HG03460 (cell line): ENCODE measurements around the gene AP5B1.

Experiments
- ATAC-seq: cut with Tn5 transposase; IDR thresholded peaks from one replicate; pipeline ENCODE4 v1.9.1; 2021; ENCODE audit not compliant: unreplicated experiment

AP5B1 gene

GRCh38 chr11:65780770-65781151, at the start of gene AP5B1:
TSS of gene AP5B1 (minus strand) at chr11:65780976. CDS start at chr11:65780591, 385 bp downstream.
- peak; percentile 55 for ATAC-seq

- ATAC-seq = no peak
Observed at GRCh38 chr11:65829459-65829858, 48.7 kb upstream of the AP5B1 start.

DNA sequence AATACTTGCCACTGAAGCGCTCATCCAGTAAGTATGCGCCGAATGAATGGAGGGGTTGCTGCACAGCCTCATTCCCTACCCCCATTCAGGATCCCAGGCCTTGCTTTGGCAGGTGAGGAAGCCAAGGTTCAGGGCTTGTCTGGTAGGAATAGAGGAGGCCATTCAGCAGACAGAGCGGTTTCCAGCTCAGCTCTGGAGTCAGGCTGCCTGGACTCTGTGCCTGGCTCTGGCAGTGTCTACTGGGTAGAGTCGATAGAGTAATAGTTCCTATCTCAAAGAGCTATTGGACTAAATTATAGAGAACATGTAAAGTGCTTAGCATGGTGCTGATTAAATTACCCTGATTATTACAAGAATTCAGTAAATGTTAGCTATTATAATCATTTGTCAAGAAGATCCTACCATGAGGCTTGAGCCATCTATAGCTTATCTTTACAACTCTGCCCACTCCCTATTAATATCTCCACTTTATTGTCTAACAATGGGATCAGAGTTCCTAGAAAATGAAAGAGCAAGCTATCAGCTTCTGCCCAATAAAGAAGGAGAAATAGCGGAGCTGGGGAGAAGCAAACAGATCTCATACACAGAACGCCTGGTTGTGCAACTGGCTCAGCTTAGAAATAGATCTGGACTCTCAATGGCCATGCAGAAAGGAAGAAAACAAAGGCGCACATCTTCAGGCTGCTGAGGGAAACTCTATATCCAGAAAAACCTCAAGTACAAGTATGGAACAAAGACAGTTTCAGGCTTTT, 46.4 kb upstream of the AP5B1 start:
- ATAC-seq = no peak

GRCh38 chr11:65822776-65823528, 42.2 kb upstream of the AP5B1 start:
- ATAC-seq = no peak

- ATAC-seq = no peak
Observed at GRCh38 chr11:65821107-65821506, 40.3 kb upstream of the AP5B1 start.

- ATAC-seq = peak; percentile 62
Observed at GRCh38 chr11:65817835-65818680, 37.3 kb upstream of the AP5B1 start.

GRCh38 chr11:65817312-65817834, 36.6 kb upstream of the AP5B1 start:
- ATAC-seq = no peak

GRCh38 chr11:65816696-65817095, 35.9 kb upstream of the AP5B1 start:
- ATAC-seq = no peak

DNA sequence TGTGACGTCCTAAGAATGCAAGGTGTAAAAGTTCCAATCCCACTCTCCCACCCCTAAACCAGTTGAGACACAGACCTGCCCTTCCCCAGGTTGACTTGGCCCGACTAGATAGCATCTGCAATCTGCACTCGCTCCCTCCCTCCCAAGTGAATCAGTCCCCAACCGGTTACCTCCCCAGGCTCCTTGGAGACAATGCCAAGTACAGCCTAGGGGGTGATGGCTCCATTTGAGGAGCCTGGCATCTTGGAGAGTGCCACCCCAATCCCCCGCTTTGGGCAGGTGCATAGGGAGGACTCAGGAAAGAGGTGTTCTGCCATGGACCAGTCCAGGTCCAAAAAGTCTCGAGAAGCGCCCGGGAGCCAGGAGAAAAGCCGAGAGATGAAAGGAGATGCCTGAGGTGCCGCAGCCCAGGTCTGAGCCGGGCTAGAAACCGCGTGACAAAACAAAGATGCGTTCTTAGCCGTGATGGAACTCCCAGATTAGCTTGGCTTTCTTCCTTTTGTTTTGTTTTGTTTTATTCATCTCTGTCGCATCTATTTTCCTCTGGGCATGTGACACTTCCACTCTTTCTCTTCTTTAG, 34.3 kb upstream of the AP5B1 start:
- ATAC-seq = no peak

- ATAC-seq = no peak
Observed at GRCh38 chr11:65814131-65814985, 33.6 kb upstream of the AP5B1 start.

- ATAC-seq = no peak
Observed at GRCh38 chr11:65811764-65812475, 31.1 kb upstream of the AP5B1 start.

- ATAC-seq = no peak
Observed at GRCh38 chr11:65810046-65810868, 29.5 kb upstream of the AP5B1 start.

DNA sequence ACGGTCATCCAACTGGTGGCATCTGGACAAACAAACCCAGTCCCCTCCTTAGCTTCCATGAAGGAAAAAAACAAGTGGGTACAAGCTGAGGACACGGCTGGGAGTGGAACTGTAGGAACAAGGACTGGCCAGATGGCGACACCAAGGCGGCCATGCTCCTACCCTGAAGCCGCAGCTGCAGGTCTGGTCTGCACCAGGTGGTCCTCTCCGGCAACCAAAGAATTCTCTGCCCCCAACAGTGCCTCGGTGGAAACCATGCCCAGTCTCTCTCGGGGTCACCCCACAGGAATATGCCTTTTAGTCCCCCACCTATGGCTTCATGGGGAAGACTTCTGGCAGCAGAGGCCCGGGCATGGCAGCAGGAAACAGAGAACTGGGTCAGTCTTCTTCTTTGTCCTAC, 28.7 kb upstream of the AP5B1 start:
- ATAC-seq = no peak

- no peak for ATAC-seq
Observed at GRCh38 chr11:65808744-65809341, 28.1 kb upstream of the AP5B1 start.

- ATAC-seq = no peak
Observed at GRCh38 chr11:65806979-65807378, 26.2 kb upstream of the AP5B1 start.

DNA sequence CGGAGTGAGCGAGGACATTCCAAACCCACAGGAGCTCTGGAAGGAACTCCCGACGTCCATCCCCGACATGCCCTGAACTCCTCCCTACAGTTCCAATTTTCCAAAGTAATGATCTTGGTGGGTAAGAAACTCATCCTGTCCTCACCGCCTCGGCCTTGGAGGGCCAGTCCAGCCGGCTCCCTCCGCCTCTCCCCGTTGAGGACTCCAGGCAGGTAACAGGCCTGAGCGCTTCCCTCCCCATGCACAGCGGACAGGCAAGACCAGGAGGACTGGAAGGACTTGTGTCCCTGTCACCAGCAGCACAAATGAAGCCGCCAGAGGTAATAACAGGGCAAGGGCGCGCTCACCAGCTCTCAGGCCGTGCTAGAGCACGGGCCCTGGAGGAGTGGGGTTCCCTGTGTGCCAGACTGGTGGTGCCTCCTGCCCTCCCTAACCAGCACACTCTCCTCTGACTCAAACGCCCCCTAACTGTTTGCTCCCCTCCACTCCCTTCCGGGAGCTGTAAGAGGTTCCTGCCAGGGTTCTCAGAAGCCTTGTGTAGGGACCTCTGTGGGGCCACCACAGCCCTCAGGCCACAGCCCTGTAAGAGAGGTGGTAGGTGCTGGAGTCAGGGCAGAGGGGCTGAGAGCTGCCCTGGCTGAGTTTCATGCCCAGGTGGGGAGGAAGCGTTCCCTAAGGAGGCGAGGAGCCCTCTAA, 23.2 kb upstream of the AP5B1 start:
- no peak for ATAC-seq

DNA sequence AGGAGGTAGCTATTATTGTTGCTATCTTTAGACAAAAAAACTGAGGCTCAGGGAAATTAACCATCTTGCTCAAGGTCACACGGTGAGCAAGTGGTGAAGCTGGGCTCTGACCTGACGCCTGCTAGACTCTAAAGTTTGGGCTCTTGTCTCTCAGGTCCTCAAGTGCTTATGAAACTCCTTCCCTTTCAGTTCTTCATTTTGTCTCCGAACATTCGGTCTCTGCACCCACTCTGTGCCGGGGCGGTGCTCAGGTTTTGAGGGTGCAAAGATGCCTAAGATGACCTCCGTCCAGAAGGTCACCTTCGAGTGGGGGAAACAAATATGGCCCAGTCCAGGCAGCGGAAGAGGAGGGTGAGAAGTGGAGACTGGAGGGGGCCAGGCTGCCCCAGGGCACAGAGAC, 22.1 kb upstream of the AP5B1 start:
- ATAC-seq = peak; percentile 57
